ENCODE data around the gene INPP5E.
"Not testable (repeated sequence)": the region's sequence is repeated elsewhere in the genome, so short reads cannot be mapped to it uniquely, and the experiment has no call there.

The INPP5E gene

DNA sequence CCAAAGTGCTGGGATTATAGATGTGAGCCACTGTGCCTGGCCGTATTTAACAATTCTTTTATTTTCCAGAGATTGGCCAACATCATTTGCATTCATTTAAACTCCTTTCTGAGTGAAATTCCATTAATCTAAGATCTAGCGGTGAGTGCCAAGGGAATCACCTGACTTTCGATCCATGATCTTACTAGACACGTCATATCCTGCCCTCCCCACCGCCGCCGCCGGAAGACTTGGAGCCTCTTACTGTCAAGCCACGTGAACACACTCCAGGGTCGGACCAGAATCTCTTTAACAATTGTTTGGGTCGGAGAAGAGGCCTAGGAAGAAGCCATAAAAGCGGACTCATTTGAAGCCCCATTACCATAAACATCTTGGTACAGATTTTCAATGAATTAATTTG is 12.9 kb downstream of the INPP5E start:
- DNase-seq (ENCODE audit: low spot score): no peak

DNA sequence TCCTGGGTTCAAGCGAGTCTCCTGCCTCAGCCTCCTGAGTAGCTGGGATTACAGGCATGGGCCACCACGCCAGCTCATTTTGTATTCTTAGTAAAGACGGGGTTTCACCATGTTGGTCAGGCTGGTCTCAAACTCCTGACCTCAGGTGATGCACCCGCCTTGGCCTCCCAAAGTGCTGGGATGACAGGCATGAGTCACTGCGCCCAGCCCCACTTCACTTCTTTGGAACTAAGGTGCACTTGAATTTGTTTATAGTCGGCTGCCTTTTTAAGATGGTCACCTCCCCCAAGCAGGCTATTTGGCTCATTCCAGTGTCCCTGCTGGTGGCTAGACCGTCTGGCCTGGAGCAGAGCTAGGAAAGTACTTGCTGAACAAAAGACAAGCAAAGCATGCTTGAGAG is 14.3 kb downstream of the INPP5E start:
- DNase-seq (ENCODE audit: low spot score): not testable (repeated sequence)

DNA sequence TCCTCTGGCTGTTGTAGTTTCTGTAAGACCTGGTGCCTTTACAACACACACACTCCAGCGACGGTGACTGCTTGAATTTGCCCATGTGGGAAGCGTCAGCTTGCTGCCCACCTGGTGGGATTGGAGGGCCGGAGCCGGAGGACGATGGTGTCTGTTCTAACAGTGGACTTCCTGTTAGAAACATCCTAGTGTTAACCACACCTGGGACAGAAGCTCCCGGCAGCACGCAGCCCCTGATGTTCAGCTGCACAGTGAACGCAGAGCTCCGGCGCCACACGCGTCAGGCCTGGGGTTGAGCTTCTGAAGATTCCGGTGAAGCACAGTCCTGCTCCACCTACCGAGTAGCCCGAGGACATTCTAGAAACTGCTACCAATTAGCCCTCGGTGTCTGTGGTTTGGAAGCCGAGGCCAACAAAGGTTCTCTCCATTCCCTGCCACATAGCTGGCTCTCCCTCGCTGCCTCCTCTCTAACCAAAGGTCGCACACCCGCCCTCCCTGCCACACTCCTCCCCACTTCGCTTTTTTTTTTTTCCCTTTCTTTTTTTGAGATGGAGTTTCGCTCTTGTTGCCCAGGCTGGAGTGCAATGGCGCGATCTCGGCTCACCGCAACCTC is 14.8 kb downstream of the INPP5E start:
- no peak for DNase-seq (ENCODE audit: low spot score)

DNA sequence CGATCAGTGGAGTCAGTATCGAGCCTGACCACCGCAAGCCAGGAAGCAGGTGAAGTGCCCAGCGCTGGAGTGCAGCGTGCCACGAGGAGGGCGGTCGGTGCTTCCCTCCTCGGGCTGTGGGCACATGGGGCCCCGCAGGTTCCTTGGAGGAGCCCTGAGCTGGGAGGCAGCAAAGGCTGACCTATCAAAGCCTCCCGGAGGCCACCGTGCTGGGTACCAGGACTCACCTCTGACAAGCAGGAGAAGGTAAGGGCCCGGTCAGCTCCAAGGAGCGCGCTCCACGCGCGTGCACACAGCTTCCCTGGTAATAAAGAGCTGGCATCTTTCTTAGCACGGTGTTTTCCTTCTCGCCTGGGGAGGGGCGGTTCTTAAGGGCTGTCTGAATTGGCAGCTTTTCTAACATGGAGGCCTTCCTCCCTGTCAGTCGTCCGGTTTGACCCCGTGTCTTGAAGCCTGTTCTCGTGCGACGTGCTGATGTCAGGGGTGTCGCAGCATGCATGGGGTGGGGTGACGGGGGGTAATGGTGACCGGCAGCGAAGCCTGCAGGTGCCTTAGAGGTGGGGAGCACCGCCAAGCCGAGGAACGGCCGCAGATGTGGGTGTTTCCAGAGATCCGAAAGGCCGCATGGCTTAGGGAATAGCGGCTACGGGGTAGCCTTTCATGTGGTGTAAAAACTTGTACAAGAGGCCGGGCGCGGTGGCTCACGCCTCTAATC is 16.1 kb downstream of the INPP5E start:
- DNase-seq (ENCODE audit: low spot score): no peak

DNA sequence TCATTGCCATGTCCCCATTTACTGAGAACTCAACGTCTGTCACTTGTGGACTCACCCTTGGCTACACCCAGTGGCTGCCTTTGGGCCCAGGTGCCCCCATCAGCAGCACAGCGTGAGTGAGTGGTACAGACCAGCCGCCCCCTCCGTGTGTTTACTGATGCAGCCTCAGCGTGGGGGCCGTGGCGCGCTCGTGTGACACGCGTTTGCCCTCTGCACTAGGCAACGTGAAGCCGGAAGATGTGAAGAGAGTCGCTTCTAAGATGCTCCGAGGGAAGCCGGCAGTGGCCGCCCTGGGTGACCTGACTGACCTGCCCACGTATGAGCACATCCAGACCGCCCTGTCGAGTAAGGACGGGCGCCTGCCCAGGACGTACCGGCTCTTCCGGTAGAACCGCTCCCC is 16.8 kb downstream of the INPP5E start:
- DNase-seq (ENCODE audit: low spot score): no peak

DNA sequence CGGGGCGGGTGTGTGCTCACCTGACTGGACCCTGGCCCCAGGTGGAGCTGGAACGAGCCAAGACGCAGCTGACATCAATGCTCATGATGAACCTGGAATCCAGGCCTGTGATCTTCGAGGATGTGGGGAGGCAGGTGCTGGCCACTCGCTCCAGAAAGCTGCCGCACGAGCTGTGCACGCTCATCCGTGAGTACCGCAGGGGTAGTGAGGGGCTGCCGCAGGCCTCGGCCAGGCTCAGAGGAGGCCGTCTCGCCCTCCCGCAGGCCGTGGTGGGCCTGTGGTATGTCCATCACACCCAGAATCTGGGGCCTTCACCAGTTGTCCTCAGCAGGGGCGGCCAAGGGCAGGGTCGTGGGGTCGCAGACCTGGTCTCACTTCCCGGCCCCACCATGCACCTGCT is 17.9 kb downstream of the INPP5E start:
- no peak for DNase-seq (ENCODE audit: low spot score)

GRCh38 chr9:136419092-136419420 is 20.6 kb downstream of the INPP5E start:
- DNase-seq (ENCODE audit: low spot score): no peak

GRCh38 chr9:136418182-136419091 is 21.2 kb downstream of the INPP5E start:
- DNase-seq (ENCODE audit: low spot score): no peak

- DNase-seq (ENCODE audit: low spot score): no peak
Measured at GRCh38 chr9:136416914-136417313, 22.7 kb downstream of the INPP5E start.

GRCh38 chr9:136416427-136416826 is 23.2 kb downstream of the INPP5E start:
- no peak for DNase-seq (ENCODE audit: low spot score)

DNA sequence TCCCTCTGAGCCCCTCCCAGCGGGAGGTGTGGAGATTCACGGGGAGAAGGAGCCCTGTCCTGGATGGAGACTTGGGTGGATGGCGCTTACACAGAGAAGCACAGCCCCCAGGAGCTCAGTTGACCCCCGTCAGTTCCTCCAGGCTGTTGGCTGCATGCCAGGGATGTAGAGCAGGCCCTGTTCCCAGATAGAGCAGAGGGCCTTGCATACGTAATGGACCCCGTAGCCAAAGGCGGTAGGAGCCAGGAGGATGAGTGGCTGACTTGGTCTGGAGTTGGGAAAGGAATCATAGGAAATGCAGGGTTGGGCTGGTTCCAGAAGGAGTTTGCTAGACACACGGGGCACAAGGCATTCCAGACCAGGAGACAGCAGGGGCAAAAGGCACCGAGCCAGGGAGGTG is 26.7 kb downstream of the INPP5E start:
- no peak for DNase-seq (ENCODE audit: low spot score)

DNA sequence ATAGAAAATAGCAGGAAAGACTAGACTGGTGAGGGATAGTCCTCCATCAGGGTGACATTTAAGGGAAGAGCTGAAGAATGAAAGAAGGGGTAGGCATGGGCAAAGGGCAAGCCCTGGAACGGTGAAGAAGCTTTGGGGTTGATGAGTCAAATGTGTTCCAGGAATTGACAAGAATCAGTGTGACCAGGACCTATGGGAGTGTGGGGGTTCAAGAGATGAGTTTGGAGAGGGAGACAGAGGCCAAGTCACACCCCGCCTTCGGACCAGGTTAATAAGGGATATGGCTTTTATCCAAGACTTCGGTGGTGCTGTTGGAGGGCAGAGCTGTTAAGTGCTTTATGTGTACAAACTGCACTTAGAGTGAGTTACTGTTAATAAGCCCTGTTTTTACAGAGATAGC is 28.3 kb downstream of the INPP5E start:
- DNase-seq (ENCODE audit: low spot score): peak; percentile 17

- DNase-seq (ENCODE audit: low spot score): peak; percentile 93
Measured at GRCh38 chr9:136410500-136411287, 29.0 kb downstream of the INPP5E start, which contains the start of the genes ENTR1 and PMPCA. TSS of gene ENTR1 (minus strand) at chr9:136410614. CDS start at chr9:136410397, 217 bp downstream. TSS of gene PMPCA (plus strand) at chr9:136410658. CDS start at chr9:136410669, 11 bp downstream.

- DNase-seq (ENCODE audit: low spot score): peak; percentile 7
Measured at GRCh38 chr9:136409557-136410455, 29.8 kb downstream of the INPP5E start.

GRCh38 chr9:136407911-136408310 is 31.7 kb downstream of the INPP5E start:
- no peak for DNase-seq (ENCODE audit: low spot score)

DNA sequence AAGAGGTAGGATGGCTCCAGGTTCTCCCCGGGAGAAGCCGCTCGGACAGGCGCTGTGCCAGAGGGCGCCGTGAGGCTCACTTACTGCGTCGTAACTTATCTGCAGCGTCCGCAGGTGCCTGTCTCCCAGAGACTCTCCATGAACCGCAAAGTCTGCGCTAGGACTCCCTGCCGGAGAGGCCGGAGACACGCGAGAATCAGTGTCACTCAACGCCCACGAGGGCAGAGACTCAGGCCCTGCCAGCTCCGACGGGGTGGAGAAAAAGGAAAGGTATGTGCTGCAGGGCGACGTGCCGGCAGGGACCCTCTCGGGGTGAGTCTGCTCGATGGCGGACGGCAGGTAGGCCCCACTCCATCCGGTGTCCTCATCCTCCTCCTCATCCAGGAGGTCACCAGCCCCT is 32.6 kb downstream of the INPP5E start:
- not testable (repeated sequence) for DNase-seq (ENCODE audit: low spot score)

GRCh38 chr9:136405904-136406303 is 33.7 kb downstream of the INPP5E start:
- DNase-seq (ENCODE audit: low spot score): not testable (repeated sequence)

DNA sequence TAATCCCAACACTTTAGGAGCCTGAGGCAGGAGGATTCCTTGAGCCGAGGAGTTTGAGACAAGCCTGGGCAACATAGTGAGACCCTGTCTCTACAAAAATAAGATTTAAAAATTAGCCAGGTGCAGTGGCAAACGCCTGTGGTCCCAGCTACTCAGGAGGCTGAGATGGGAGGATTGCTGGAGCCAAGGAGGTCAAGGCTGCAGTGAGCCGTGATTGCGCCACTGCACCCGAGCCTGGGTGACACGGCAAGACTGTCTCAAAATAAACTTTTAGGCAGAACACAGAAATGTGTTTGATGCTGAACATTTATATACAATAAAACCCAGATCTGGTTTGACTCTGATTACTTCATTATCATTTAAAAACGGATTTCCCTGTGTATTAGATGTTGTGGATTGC is 34.2 kb downstream of the INPP5E start:
- no peak for DNase-seq (ENCODE audit: low spot score)

DNA sequence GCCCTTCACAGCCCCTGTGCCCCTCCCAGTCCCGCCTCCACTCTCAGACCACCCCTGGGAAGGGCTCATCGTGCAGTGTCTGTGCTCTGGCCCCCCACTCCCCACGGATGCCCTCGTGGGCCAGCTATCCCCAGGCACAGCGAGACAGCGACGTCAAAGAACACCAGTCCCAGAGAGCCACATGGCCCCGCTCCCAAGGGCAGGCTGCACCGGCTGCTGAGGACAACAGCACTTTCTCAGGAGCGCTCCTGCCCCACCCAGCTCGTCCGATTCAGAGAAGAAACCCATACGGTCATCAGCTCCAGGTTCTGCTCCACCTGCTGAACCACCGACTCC is 34.9 kb downstream of the INPP5E start:
- no peak for DNase-seq (ENCODE audit: low spot score)

- no peak for DNase-seq (ENCODE audit: low spot score)
Measured at GRCh38 chr9:136403915-136404800, 35.5 kb downstream of the INPP5E start.
